NCI-H2227 treated with DMSO at 0.1 percent for 48 hours (cell line): ENCODE results near the gene TLR8.

Experiments
- DNase-seq: peaks from one replicate; lab custom pipeline; 2025; lab: John Stamatoyannopoulos, UW

TLR8 gene

GRCh38 chrX:12906046-12906761, at the start of gene TLR8:
TSS of gene TLR8 (plus strand) at chrX:12906620. CDS start at chrX:12906707, 87 bp downstream.
- no peak for DNase-seq

GRCh38 chrX:12865359-12865758, 41.1 kb upstream of the TLR8 start:
- DNase-seq, result no peak

DNA sequence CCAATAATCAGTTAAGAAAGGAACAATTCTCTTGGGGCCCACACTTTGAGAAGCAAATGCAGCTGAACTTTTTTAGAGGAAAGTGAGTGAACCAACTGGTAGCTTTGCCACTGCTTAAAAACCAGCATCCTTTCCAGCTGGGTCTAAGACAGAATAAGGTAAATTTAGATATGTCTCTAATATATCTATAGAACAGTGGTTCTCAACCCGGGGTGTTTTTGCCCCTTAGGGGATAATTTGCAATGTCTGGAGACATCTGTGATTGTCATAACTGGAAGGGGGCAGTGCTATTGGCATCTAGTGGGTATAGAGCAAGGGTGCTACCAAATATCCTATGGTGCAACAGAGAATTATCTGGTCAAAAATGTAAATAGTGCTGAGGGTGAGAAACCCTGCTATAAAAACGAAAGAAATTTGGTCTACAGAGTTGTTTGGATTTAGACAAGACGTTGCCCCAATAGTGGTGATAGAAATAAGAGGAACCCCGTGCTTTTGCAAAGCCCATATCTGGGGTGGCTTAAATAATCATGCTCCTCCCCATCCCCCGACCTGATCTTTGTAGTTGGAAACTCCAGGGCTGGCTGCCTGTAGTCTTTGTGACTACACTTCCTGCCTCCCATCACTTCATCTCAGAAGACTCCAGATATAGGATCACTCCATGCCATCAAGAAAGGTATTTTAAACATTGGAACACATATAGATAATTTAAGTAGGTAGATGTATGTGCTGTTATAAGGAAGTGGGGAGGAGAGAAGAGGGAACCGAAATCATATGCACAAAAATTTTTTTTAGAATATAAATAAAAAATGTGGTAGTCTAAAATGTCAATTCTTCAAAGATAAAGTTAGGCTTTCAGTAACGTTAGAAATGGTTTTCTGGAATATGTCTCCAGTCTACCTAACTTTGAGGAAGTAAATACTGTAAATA, 39.7 kb upstream of the TLR8 start, which contains the start of gene TLR7:
TSS of gene TLR7 (plus strand) at position 622 of the 927 bp plus-strand sequence. CDS start 507 bp downstream, outside the sequence.
- no peak for DNase-seq

GRCh38 chrX:12867685-12868084, 38.7 kb upstream of the TLR8 start:
- no peak for DNase-seq

DNA sequence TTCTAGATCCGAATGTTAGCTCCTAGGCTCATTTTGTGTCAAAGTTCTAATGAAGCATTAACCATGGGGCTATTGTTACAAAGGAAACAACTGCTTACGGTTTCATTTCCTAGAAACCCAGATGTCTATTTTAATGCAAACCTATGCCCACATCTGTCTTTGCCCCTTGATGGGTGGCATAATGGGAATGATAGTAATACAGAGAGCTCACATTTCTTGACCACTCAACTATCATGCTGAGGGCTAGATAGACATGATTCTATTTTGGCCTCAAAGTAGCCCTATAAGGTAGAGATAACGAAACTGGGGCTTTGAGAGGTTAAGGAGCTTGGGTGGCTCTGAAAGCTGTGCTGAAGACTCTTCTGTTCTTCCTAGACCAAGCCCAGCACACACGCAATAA, 37.7 kb upstream of the TLR8 start:
- no peak for DNase-seq

DNA sequence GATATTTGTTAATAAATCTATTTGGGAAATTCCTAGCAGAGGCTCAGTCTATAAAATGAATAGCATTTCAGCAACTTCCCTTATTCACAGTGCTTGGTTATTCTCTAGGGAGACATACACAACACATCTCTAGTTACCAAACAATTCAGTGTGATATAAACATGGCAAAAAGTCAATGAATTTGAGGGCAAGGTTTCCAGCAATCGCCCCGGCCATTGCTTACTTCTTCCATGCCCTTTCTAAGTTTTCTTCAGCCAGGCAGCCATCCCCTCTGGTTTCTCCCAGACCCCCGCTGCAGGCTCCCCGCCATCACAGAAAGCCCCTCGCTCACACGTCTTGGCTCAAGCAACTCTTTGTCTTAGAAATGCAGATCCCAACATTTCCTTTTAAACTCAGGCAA, 35.2 kb upstream of the TLR8 start:
- no peak for DNase-seq

DNA sequence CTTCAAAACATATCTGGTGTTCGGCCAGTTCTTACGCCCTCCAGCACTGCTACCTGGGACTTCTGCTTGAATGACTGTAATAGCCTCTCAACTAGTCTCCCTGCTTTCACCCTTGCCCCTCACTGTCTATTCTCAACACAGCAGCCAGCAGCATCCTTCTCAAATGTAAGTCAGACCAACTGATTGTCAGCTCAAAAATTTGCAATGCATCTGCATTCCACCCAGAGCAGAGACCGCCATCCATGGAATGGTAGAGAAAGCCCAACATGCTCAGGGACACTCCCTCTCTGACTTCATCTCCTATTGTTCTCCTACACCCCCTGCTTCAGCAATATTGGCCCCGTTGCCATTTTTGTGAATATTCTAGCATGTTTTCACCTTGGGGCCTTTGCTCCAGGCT, 33.7 kb upstream of the TLR8 start:
- no peak for DNase-seq

GRCh38 chrX:12874581-12874980, 31.8 kb upstream of the TLR8 start:
- no peak for DNase-seq

GRCh38 chrX:12877386-12877785, 29.0 kb upstream of the TLR8 start:
- DNase-seq, result no peak

- DNase-seq, result no peak
These were observed 27.9 kb upstream of the TLR8 start for GRCh38 chrX:12878536-12878935.

DNA sequence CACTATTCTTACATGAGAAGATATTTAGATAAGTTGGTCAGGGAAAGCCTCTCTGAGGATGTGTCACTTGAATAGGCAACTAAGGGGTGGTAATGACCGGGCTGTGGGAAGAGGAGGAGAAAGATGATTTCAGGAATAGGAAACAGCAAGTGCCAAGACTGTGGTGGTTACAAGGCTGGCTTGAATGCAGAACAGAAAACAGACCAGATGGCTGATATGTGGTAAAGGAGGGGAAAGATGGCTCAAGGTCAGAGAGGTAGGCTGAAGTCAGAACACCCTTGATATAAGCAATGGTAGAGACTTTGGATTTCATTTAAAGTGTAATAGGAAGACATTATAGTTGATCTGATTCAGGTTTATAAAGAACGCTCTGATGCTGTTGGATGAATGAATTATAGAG, 24.5 kb upstream of the TLR8 start:
- DNase-seq, result no peak

DNA sequence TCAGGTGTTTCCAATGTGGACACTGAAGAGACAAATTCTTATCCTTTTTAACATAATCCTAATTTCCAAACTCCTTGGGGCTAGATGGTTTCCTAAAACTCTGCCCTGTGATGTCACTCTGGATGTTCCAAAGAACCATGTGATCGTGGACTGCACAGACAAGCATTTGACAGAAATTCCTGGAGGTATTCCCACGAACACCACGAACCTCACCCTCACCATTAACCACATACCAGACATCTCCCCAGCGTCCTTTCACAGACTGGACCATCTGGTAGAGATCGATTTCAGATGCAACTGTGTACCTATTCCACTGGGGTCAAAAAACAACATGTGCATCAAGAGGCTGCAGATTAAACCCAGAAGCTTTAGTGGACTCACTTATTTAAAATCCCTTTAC, 20.9 kb upstream of the TLR8 start:
- DNase-seq, result no peak

GRCh38 chrX:12886545-12886944, 19.9 kb upstream of the TLR8 start:
- no peak for DNase-seq

DNA sequence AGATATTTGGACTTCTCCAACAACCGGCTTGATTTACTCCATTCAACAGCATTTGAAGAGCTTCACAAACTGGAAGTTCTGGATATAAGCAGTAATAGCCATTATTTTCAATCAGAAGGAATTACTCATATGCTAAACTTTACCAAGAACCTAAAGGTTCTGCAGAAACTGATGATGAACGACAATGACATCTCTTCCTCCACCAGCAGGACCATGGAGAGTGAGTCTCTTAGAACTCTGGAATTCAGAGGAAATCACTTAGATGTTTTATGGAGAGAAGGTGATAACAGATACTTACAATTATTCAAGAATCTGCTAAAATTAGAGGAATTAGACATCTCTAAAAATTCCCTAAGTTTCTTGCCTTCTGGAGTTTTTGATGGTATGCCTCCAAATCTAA, 19.3 kb upstream of the TLR8 start:
- no peak for DNase-seq

DNA sequence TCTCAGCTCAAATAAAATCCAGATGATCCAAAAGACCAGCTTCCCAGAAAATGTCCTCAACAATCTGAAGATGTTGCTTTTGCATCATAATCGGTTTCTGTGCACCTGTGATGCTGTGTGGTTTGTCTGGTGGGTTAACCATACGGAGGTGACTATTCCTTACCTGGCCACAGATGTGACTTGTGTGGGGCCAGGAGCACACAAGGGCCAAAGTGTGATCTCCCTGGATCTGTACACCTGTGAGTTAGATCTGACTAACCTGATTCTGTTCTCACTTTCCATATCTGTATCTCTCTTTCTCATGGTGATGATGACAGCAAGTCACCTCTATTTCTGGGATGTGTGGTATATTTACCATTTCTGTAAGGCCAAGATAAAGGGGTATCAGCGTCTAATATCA, 18.7 kb upstream of the TLR8 start:
- no peak for DNase-seq

GRCh38 chrX:12890467-12890866, 16.0 kb upstream of the TLR8 start:
- DNase-seq, result no peak

DNA sequence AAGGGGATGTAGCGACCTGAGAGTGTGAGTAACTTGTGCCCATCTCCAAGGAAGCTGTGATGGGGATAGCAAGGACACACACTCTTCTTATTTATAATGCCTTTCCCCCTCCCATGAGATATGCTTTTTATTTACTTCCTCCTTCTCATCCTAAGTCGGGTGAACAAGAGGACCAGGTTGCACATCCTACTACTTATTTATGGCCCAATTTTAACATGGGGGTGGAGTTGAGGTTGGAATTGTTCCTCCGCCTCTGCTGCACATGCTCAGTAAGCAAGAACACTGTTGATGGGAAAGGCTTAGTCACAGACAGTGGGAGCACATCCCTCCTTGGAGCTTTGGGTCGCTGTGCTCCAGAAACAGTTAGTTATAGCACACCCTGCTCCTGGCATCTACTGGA, 15.2 kb upstream of the TLR8 start:
- no peak for DNase-seq

DNA sequence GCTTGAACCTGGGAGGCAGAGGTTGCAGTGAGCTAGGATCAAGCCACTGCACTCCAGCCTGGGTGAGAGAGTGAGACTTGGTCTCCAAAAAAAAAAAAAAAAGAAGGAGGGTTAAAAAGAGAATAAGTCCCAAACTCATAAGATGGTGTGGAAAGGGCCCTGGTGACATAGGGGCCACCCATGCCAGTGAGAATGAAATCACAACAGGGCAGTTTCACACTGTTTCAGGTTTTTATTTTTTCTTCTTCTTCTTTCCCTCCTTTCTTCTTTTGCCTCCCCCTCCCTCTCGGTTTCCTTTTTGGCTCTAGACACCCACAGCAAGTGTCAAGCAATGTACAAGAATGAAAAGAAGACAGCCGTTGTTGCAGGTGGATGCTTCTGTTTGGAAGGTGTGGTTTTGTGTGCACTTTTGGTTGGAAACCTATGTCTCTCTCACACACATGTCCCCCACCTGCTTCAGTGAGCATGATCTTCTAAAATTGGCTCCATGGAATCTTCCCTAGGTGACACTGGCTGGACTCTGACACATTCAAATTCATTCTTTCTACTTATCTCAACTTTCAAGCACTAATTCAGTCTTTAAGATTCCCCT, 14.4 kb upstream of the TLR8 start:
- DNase-seq, result no peak

DNA sequence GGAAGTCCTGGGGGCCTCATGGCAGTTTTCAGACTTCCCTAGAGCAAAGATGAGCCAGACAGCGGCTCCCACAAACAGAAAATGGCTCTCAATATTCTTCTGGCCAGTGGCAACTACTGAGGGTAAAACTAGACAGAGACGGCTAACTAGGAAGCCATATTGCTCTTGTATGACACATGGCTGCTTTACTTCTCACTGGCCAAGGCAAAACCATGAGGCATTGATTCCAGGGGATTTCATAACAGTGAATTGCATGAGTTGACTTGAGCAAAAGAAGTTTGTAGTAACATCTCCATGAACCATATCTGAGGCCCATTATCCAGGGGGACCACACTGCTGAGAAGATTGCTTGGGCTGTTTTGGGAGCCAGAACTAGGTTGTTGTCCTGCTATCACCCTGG, 13.7 kb upstream of the TLR8 start:
- no peak for DNase-seq

GRCh38 chrX:12894074-12895030, 12.1 kb upstream of the TLR8 start:
- peak; percentile 42 for DNase-seq

- no peak for DNase-seq
These were observed 10.6 kb upstream of the TLR8 start for GRCh38 chrX:12895866-12896265.

- no peak for DNase-seq
These were observed 9.5 kb upstream of the TLR8 start for GRCh38 chrX:12896935-12897334.
